Progenitor cell of endocrine pancreas (in vitro differentiated cells): ENCODE results near the gene NOL4L. TPM values are rescaled to one million over a fixed set of nuclear protein-coding genes. Genes with fewer than 3 reads are reported as not detected.

ENCODE experiments used
- DNase-seq: peaks from one replicate; pipeline ENCODE4 v3.0.0; 2021; ENCODE audit warnings: low spot score; ENCODE audit not compliant: unreplicated experiment
- H3K27ac Mint-ChIP-seq: 2 replicates; pipeline ENCODE4 v1.8.0; 2021; ENCODE audit warnings: mild to moderate bottlenecking, moderate library complexity, mixed read lengths
- H3K27me3 Mint-ChIP-seq: 2 replicates; pipeline ENCODE4 v1.8.0; 2021; ENCODE audit warnings: mixed read lengths
- H3K36me3 Mint-ChIP-seq: 2 replicates; pipeline ENCODE4 v1.8.0; 2022; ENCODE audit warnings: mixed read lengths; ENCODE audit not compliant: insufficient read depth
- H3K4me1 Mint-ChIP-seq: 2 replicates; pipeline ENCODE4 v1.8.0; 2021; ENCODE audit warnings: low read depth, mixed read lengths
- H3K4me3 Mint-ChIP-seq: 2 replicates; pipeline ENCODE4 v1.8.0; 2021; ENCODE audit warnings: low read depth, mild to moderate bottlenecking, moderate library complexity, mixed read lengths
- H3K9me3 Mint-ChIP-seq: 2 replicates; pipeline ENCODE4 v1.8.0; 2021; ENCODE audit warnings: low read depth, mixed read lengths
- total RNA-seq: library from RNA; stranded (reverse); gene quantifications from 2 replicates; pipeline ENCODE4 v1.2.1, GENCODE V29; 2021
- TF ChIP-seq, protein P1 (sequence below): fragments of 200-600 bp; sonication (generic); IDR thresholded peaks from one replicate; pipeline ENCODE4 v1.5.0; 2021; ENCODE audit warnings: antibody characterized with exemption, mild to moderate bottlenecking; ENCODE audit not compliant: unreplicated experiment

The NOL4L gene
- total RNA-seq, 1 donor from 2014 or later = 90.4 TPM

DNA sequence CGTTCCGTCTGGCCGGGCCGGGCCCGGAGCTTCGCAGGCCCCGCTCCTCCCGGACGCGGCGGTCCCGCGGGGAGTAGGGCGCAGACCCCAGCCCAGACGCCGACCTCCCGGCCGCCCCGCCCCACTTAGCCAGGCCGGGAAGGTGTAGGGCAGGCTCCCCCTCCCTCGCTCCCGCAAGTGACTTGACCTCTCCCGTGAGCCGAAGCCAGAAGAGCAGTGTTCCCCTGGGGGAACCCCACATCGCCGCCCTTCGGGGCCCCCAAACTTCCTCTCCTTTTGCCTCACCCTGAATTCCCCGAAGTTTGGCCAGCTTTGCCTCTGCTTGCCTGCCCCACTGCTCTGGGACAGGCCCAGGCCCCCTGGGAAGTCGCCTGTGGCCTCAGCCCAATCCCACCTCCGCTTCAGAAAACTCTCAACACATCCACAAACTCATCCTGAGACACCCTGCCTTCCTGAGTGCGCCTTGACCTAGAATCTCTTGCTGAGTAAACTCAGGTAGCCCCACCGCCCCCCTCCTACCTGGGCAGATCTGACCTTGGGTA is 524 bp upstream of the NOL4L start:
- Mint-ChIP-seq H3K4me1 (peaks cover 18% of the 10 kb centered on the region), H3K27me3 (peaks cover 38% of the 10 kb centered on the region), H3K27ac (peak overlapping the region; percentile 87), H3K4me3 (peak overlapping the region; percentile 75), H3K36me3 (no peaks in the 10 kb centered on the region), H3K9me3 (no peaks in the 10 kb centered on the region)
- TF ChIP-seq, protein P1, sequence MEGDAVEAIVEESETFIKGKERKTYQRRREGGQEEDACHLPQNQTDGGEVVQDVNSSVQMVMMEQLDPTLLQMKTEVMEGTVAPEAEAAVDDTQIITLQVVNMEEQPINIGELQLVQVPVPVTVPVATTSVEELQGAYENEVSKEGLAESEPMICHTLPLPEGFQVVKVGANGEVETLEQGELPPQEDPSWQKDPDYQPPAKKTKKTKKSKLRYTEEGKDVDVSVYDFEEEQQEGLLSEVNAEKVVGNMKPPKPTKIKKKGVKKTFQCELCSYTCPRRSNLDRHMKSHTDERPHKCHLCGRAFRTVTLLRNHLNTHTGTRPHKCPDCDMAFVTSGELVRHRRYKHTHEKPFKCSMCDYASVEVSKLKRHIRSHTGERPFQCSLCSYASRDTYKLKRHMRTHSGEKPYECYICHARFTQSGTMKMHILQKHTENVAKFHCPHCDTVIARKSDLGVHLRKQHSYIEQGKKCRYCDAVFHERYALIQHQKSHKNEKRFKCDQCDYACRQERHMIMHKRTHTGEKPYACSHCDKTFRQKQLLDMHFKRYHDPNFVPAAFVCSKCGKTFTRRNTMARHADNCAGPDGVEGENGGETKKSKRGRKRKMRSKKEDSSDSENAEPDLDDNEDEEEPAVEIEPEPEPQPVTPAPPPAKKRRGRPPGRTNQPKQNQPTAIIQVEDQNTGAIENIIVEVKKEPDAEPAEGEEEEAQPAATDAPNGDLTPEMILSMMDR = no peak
- no peak for DNase-seq

DNA sequence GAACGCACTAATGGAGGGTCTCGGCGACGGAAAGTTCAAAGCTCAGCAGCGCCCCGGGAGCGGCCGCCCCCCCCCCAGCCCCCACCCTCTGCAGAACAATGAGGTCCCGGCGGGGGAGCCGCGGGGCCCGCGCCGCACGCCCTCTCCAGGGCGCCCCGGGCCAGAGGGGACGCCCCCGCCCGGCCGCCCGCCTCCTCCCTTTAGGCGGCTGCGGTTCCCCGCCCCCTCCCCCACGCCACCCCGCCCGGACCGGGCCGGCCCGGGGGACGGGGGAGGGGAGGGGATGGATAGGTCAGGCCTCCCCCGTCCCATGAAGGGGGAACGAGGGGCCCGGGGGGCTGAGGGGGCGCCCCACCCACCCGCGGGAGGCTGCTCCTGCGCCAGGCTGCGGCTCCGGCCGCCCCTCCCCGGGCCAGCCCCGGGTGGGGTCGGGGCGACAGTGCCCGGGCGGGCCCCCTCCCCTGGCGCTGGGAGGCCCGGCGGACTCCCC is 1.5 kb downstream of the NOL4L start:
- Mint-ChIP-seq H3K4me3 (no peak overlapping the region), H3K4me1 (peaks cover 20% of the 10 kb centered on the region), H3K27me3 (peaks cover 33% of the 10 kb centered on the region), H3K9me3 (no peaks in the 10 kb centered on the region), H3K27ac (no peak overlapping the region), H3K36me3 (no peaks in the 10 kb centered on the region)
- TF ChIP-seq, protein P1 = no peak
- no peak for DNase-seq

DNA sequence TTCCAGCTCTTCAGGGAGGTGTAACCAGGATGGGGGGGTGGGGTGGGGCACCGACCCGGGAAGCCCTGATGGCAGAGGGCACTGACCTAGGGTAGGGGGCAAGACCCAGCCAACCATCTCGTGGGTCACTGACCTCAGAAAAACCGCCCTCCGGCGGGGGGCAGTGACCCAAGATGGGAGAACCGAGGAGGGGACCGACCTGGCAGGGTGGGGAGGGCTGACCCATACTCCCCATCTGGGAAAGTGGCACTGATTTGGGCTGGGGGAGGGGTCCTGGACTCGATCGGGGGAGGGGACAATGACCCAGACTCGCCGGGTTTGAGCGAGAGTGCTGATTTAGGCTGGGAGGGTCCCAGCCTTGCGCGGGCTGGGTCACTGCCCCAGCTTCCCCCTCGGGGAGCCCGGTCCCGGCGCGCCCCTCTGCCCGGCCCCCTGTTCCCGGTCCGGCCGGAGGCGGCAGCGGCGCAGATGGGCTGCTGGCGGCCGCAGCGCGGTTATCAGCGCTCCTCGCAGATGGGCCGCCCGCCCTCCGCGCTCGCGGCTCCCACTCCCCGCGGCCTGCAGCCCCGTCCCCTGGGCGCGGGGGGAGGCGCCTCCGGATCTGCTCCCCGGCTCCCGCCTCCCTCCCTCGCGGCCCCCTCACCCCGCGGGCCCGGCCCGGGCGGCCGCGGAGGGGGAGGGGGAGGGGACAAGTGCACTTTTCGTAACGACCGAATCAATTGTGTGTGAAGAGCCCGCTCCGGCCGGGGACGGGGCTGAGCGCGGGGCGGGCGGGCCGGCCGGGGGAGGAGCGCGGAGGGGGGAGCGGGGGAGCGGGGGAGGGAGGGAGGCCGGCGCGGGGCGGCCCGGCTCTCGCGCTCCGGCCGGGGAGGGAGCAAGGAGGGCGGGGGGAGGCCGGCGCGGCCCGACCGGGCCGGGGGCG is 2.2 kb downstream of the NOL4L start:
- Mint-ChIP-seq H3K27me3 (peaks cover 29% of the 10 kb centered on the region), H3K4me3 (peak overlapping the region; percentile 60), H3K4me1 (peaks cover 20% of the 10 kb centered on the region), H3K36me3 (no peaks in the 10 kb centered on the region), H3K27ac (no peak overlapping the region), H3K9me3 (no peaks in the 10 kb centered on the region)
- TF ChIP-seq, protein P1 = peak; percentile 14
- DNase-seq = peak; percentile 66

DNA sequence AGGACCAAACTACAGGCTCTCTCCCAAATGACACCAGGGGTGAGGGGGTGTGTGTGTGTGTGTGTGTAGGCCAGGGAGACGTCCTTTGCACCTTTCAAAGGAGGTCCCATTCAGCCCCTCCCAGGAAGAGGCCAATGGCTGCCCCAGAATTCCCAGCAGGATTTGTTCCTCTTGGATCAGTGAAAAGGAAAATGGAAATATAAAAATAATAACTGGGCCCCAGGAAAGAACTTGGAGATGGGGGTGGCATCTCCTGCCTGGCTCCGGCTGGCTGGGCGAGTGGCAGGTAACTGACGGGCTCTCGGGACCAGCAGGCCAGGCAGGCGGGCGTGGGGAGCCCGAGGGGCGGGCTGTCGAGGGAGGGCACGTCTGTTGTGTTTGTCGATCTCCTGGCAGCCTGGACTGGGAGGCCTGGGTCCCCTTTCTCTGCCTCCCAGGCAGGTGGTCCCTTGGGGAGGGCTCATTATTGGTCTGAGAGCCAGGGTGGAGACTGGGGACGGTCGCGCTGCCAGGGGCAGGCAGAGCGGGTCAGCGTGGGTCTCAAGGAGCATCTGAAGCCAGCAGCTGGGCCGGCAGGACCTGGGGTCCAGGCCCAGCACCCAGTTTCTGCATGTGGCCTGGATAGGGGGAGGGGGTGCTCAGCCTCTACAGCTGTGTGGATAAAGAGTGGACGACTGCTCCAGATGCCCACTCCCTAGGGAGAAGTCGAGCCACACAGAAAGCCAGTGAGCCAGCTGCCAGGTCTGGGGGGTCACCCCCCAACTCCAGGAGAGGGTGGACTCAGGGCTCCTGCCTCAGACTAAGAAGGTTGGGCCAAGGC is 3.1 kb downstream of the NOL4L start:
- no peaks in the 10 kb centered on the region for H3K36me3 Mint-ChIP-seq
- peak overlapping the region; percentile 78 for H3K27ac Mint-ChIP-seq
- peaks cover 20% of the 10 kb centered on the region for H3K4me1 Mint-ChIP-seq
- no peak for DNase-seq
- TF ChIP-seq, protein P1 = no peak
- H3K4me3 Mint-ChIP-seq = peak overlapping the region; percentile 67
- peaks cover 22% of the 10 kb centered on the region for H3K27me3 Mint-ChIP-seq
- H3K9me3 Mint-ChIP-seq = no peaks in the 10 kb centered on the region
